Measurements from ENCODE around the gene PLA2G12B.
"Not testable (repeated sequence)": the region's sequence is repeated elsewhere in the genome, so short reads cannot be mapped to it uniquely, and the experiment has no call there.

Gene PLA2G12B, protein sequence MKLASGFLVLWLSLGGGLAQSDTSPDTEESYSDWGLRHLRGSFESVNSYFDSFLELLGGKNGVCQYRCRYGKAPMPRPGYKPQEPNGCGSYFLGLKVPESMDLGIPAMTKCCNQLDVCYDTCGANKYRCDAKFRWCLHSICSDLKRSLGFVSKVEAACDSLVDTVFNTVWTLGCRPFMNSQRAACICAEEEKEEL

DNA sequence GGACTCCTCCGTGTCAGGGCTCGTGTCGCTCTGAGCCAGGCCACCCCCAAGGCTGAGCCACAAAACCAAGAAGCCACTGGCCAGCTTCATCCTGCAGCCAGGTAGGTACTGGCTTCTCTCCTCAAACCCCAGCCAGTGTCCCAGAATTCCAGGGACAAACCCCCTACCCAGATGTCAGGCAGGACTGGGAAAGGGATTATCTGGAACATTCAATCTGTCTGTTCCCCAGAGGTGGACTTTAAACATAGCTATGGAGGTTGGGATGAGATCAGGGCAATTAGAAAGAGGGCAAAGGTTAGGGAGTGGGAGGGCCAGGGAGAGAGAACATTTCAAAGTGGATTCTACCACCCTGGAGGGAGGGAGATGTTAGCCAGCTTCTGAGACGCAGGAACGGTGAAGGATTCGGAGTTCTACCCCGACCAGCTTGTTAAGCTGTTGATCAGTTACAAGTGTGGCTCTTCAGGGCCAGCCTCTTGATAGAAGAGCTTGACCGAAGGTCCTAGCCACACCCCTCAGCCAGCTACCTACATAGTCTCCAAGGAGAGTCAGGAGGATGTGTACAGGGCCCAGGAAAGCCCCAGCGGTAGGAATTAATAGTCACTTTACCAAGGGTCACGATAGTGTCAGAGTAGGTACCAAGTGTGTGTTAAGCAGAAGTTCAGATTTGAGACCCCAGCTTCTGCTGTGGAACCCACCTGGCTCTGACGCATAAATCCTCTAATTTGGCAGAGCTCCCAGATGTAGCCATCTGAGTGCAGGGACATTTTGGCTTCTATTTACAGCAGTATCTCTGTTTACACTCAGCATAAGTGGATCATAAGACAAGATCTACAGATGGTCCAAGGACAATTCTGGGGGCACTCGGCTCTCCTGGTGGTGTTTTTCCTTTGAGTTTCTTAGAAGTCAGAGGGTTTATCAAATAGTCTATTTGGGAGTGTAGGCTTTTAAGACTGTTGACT is at the start of gene PLA2G12B:
TSS of gene PLA2G12B (minus strand) at position 211 of the 959 bp plus-strand sequence. CDS start at position 90, 121 bp downstream.
- no peak for DNase-seq (ENCODE audit: low read depth)
- H3K4me3 ChIP-seq (ENCODE audit: low read length), result no peak within 1 kb of the TSS
- TF ChIP-seq, protein P1, sequence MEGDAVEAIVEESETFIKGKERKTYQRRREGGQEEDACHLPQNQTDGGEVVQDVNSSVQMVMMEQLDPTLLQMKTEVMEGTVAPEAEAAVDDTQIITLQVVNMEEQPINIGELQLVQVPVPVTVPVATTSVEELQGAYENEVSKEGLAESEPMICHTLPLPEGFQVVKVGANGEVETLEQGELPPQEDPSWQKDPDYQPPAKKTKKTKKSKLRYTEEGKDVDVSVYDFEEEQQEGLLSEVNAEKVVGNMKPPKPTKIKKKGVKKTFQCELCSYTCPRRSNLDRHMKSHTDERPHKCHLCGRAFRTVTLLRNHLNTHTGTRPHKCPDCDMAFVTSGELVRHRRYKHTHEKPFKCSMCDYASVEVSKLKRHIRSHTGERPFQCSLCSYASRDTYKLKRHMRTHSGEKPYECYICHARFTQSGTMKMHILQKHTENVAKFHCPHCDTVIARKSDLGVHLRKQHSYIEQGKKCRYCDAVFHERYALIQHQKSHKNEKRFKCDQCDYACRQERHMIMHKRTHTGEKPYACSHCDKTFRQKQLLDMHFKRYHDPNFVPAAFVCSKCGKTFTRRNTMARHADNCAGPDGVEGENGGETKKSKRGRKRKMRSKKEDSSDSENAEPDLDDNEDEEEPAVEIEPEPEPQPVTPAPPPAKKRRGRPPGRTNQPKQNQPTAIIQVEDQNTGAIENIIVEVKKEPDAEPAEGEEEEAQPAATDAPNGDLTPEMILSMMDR (conservative IDR thresholded peaks at IDR 0.05; ENCODE audit: low read length), result no peak

DNA sequence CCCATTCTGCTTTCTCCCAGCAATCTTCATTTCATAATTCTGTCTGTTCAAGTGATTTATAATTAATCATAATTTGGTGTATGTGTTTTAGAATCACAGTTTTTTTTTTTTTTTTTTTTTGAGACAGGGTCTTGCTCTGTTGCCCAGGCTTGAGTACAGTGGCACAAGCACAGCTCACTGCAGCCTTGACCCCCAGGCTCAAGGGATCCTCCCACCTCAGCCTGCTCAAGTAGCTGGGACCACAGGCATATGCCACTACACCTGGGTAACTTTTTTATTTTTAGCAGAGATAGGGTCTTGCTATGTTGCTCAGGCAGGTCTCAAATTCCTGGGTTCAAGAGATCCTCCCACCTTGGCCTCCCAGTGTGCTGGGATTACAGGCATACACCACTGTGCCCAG is 49.2 kb upstream of the PLA2G12B start:
- TF ChIP-seq, protein P1 (conservative IDR thresholded peaks at IDR 0.05; ENCODE audit: low read length), result no peak
- DNase-seq (ENCODE audit: low read depth), result no peak
- H3K4me3 ChIP-seq (ENCODE audit: low read length), result no peak overlapping the region

DNA sequence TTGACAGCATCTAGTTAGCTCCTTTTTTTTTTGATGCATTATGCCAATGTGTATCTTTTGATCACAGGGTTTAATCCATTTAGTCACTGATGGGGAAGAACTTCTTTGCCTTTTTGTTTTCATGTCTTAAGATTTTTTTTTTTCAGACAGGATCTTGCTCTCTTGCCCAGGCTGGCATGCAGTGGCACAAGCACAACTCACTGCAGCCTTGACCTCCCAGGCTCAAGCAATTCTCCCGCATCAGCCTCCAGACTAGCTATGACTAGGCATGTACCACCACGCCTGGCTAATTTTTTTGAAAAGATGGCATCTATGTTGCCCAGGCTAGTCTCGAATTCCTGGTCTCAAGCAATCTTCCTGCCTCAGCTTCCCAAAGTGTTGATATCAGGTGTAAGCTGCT is 46.4 kb upstream of the PLA2G12B start:
- no peak overlapping the region for H3K4me3 ChIP-seq (ENCODE audit: low read length)
- TF ChIP-seq, protein P1 (conservative IDR thresholded peaks at IDR 0.05; ENCODE audit: low read length), result no peak

DNA sequence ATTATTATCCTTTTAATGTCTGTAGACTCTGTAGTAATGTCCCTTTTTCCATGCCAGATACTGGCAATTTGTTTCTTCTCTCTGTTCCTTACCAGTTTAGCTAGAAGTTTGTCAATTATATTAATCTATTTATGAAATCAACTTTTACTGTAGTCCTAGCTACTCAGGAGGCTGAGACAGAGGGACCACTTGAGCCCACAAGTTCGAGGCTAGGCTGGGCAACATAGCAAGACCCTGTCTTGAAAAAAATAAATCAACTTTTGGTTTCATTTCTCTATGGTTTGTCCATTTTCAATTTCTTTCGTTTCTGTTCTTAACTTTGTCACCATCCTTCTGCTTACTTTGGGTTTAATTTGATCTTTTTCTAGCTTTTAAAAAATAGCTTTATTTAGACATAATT is 42.5 kb upstream of the PLA2G12B start:
- DNase-seq (ENCODE audit: low read depth), result no peak
- TF ChIP-seq, protein P1 (conservative IDR thresholded peaks at IDR 0.05; ENCODE audit: low read length), result no peak
- H3K4me3 ChIP-seq (ENCODE audit: low read length), result no peak overlapping the region

More for the DNA sequence above, 46.4 kb upstream of the PLA2G12B start:
- no peak for DNase-seq (ENCODE audit: low read depth)

DNA sequence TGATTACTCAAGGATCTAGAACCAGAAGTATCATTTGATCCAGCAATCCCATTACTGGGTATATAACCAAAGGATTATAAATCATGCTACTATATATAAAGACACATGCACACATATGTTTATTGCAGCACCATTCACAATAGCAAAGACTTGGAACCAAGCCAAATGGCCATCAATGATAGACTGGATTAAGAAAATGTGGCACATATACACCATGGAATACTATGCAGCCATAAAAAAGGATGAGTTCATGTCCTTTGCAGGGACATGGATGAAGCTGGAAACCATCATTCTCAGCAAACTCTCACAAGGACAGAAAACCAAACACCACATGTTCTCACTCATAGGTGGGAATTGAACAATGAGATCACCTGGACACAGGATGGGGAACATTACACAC is 40.9 kb upstream of the PLA2G12B start:
- H3K4me3 ChIP-seq (ENCODE audit: low read length); DNase-seq (ENCODE audit: low read depth): not testable (repeated sequence)

DNA sequence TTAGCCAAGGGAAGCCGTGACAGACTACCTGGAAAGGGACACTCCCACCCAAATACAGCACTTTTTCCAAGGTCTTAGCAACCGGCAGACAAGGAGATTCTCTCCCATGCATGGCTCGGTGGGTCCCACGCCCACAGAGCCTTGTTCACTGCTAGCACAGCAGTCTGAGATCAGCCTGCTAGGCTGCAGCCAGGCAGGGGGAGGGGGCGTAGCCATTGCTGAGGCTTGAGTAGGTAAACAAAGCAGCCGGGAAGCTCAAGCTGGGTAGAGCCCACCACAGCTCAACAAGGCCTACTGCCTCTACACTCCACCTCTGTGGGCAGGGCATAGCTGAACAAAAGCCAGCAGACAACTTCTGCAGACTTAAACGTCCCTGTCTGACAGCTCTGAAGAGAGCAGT is 35.2 kb upstream of the PLA2G12B start:
- DNase-seq (ENCODE audit: low read depth); H3K4me3 ChIP-seq (ENCODE audit: low read length): not testable (repeated sequence)

DNA sequence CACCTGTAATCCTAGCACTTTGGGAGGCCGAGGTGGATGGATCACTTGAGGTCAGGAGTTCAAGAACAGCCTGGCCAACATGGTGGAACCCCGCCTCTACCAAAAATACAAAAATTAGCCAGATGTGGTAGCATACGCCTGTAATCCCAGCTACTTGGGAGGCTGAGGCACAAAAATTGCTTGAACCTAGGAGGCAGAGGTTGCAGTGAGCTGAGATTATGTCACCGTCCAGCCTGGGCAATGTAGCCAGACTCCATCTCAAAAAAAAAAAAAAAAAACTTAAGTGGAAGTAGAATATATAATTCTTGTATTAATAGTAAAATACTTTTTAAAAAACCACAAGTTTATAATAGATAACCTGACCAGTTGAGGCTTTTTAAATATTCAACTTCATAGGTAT is 30.0 kb upstream of the PLA2G12B start:
- not testable (repeated sequence) for H3K4me3 ChIP-seq (ENCODE audit: low read length); DNase-seq (ENCODE audit: low read depth)

DNA sequence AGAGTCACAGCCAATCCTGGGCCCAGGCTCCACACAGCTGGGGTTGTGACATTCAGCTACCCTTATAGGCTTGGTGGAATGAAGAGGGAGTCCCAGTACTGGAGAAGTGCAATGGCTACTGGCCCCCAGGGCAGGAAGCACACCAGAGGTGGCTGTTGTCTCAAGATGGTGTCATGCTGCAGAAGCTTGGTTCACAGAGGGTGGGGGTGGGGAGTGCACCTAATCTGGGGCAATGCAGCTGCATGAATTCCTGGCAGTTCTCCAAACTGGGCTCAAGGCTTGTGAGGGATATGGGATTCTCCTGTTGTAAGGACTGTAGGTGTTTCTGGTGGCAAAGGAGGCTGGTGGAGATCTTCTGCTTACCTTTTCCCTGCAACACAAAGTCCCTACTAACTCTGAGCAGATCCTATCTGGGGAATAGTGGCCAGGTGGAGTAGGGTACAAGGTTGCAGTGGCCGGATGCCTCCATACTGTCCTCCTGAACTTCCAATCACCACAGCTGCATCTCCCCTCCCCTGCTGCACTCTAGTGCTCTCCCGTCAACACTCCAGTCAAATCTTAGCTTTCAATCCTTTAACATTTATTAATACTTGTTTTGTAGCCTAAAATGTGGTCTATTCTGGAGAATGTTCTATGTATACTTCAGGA is 27.4 kb upstream of the PLA2G12B start:
- no peak for DNase-seq (ENCODE audit: low read depth)
- TF ChIP-seq, protein P1 (conservative IDR thresholded peaks at IDR 0.05; ENCODE audit: low read length), result no peak
- no peak overlapping the region for H3K4me3 ChIP-seq (ENCODE audit: low read length)

All from AG10803 (cell line).